HFF-Myc (cell line): ENCODE data around the gene TCEAL4.

Experiments used
- DNase-seq: peaks from one replicate; pipeline ENCODE4 v3.0.0-alpha.2; 2011; ENCODE audit warnings: low read depth; ENCODE audit errors: extremely low read depth
- H3K4me3 ChIP-seq: replicated peaks from 2 replicates; pipeline ENCODE4 v1.5.1; 2011; ENCODE audit warnings: low read depth, mild to moderate bottlenecking, control low read depth, low read length
- TF ChIP-seq, protein P1 (sequence below): IDR thresholded peaks from 2 replicates; pipeline ENCODE4 v1.5.1; 2012; ENCODE audit warnings: mild to moderate bottlenecking, low read depth, low read length, control low read depth; ENCODE audit errors: missing control alignments

TCEAL4 gene

GRCh38 chrX:103613362-103613890 lies 28.1 kb downstream of the TCEAL4 start:
- no peak overlapping the region for H3K4me3 ChIP-seq
- no peak for DNase-seq
- TF ChIP-seq, protein P1, sequence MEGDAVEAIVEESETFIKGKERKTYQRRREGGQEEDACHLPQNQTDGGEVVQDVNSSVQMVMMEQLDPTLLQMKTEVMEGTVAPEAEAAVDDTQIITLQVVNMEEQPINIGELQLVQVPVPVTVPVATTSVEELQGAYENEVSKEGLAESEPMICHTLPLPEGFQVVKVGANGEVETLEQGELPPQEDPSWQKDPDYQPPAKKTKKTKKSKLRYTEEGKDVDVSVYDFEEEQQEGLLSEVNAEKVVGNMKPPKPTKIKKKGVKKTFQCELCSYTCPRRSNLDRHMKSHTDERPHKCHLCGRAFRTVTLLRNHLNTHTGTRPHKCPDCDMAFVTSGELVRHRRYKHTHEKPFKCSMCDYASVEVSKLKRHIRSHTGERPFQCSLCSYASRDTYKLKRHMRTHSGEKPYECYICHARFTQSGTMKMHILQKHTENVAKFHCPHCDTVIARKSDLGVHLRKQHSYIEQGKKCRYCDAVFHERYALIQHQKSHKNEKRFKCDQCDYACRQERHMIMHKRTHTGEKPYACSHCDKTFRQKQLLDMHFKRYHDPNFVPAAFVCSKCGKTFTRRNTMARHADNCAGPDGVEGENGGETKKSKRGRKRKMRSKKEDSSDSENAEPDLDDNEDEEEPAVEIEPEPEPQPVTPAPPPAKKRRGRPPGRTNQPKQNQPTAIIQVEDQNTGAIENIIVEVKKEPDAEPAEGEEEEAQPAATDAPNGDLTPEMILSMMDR: no peak

DNA sequence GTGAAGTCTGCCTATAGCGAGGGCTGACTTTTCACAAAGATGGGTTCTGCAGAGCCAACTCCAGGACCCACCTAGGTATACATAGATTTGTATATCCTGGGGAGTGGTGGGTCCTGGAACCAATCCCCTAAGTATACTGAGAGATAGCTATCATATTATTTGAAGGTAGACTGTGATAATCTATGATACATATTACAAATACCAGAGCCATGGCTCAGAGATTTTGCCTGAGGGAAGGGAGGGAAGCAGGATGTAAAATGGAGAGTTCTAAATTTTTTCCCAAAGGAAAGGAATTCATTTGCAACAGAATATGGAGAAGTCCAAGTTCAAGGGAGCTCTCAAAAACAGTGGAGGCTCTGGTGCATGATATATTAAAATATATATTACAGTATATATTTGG lies 29.7 kb downstream of the TCEAL4 start:
- TF ChIP-seq, protein P1: no peak
- H3K4me3 ChIP-seq: no peak overlapping the region
- no peak for DNase-seq

DNA sequence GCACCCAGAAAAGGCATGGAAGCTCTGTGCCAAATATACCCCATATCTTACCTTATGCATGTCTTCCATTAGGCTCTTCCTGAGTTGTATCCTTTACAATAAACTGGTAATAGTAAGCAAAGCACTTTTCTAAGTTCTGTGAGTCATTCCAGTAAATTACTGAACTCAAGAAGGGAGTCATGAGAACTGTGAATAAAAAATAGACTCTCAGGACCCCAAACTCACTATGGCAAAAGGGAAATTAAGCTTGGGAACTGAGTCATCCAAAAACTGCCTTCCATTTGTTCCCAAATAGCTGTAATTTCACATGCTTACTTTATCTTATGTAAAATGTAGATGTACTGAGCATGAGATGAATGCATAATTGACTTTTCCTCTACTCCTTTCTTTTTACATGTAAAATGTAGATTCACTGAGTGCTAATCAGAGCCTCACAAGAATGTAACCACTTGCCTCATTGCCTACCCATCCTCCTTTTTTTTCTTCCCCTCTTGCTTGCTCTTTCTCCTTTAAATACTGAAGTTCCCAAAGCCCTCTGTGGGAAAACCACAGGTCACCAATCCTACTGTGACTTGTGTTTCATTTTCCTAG lies 30.6 kb downstream of the TCEAL4 start:
- no peak overlapping the region for H3K4me3 ChIP-seq
- TF ChIP-seq, protein P1: no peak
- no peak for DNase-seq

- no peak overlapping the region for H3K4me3 ChIP-seq
- no peak for DNase-seq
- TF ChIP-seq, protein P1: no peak
These were observed 31.4 kb downstream of the TCEAL4 start for GRCh38 chrX:103616676-103617186.

- H3K4me3 ChIP-seq: no peak overlapping the region
- no peak for DNase-seq
- TF ChIP-seq, protein P1: no peak
These were observed 38.8 kb downstream of the TCEAL4 start for GRCh38 chrX:103624111-103624510.

DNA sequence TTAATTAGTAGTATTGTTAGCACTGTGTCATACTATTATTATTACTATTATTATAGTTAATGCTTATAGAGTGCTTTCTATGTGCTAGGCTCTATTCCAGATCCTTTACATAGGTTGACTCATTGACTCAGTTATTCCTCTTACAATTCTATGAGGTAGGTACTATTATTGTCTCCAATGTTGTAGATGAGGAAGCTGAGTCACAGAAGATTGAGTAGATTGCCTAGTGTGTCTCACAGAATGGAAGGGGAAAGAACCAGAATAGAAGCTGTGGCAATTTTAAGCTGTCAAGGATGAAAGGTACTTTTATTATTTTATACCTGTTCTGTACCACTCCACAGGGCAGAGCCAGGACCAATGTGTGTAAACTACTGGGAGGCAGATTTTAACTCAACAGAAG lies 41.5 kb downstream of the TCEAL4 start:
- TF ChIP-seq, protein P1: no peak
- H3K4me3 ChIP-seq: no peak overlapping the region
- no peak for DNase-seq
